GM21515 (cell line): Measurements from ENCODE around the gene TMEM242.
A peak's percentile ranks its signal among the peaks of the same experiment; 100 is the strongest.

Experiments used
- ATAC-seq: cut with Tn5 transposase; IDR thresholded peaks from one replicate; pipeline ENCODE4 v1.9.1; 2021; ENCODE audit not compliant: unreplicated experiment

The TMEM242 gene

DNA sequence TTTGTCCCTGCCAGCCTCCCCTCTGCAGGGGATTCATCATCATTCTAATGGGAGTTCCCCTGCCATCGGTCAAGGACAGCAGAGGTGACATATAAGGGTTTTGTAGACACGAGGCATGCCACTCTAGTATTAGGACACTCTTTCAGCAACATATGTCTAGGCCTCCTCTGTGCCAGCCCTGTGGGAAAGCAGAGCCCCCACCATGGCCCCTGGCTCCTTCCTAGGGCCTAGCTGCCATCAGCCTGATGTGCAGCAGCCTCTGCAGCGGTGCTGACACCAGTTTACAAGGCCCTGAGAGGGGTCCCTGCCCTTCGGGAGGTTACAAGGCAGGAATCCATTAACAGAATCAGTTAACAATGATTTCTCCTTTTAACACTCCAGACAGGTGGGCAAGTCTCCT is 32.5 kb downstream of the TMEM242 start:
- ATAC-seq: no peak

DNA sequence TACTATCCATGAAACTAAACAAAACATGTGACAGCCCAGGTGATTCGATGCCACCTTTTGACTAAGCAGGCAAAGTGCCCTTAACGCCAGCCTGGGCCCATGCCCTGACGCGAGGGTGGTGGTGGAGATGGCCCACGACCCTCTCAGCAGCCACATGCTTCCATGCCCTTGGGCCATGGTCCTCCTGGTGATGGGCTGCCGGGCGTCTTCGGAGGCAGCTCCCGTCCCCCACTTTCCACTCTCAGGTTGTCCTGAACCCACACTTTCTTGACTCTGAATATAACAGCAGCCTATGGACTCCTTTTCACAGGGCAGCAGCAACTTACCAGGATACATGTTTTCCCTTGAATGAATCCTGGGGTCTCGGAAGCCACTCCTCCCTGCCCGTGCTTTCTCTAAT is 33.6 kb downstream of the TMEM242 start:
- ATAC-seq: no peak

DNA sequence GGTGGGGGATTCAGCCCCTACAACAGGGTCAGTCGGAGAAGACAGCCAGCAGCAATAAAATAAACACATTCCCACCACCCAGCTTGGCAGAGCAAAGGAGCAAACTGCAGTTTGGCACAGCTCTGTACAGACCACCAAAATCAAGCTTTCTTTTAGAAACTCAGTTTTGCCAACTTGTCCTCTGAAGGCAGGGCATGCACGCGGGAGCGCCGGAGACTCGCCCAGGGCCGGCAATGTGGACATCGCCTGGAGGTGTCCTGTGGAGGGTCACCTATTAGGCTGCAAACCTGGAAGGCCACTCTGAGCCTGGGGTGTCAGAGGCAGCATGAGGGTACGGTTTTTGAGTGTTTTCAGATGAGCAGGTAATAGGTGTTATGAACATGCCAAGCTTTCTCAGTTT is 34.7 kb downstream of the TMEM242 start:
- no peak for ATAC-seq

DNA sequence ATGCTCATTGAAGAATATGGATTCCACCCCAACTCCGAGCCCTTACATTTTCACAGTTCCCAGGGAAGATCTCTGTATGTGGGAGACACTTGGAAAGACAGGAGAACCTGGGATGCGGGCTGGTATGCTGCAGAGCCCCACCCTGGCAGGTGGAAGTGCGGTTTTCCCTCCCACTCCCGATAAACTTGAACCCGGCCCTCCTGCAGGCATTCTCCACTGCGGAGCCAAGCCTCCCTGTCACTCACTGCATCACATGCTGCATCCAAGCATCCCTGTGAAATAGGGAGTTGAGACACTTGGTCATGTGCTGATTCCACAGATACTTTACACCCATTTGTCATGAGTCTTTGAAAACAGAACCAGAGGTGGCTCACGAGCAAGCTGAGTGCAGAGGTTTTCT is 35.4 kb downstream of the TMEM242 start:
- no peak for ATAC-seq

DNA sequence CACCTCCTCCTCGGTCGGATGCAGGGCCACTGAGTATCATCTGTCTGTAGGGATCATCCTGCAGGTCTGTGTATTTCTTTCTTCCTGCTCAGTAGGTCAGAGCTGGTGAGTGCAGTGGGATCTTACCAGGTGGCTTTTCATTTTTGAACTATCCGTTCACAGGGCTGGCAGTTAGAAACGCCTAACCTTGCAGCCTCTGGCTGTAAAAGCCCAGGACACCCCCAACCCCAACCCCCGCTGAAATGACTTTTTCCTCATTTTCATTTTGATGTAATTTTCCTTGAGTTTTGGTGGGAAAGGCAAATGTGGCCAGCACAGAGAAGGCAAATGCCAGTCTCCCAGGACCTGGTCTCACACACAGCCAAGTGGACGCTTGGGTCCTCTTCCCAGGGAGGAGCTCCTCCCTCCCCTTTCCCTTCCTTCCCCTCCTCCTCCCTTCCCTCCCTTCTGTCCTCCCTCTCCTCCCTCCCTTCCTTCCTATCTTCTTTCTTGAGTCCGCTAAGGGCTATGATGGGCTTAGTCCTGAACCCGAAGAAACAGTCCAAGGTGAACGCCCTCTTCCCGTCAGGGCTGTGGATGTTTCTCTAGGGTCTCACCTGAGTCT is 36.0 kb downstream of the TMEM242 start:
- ATAC-seq: no peak

DNA sequence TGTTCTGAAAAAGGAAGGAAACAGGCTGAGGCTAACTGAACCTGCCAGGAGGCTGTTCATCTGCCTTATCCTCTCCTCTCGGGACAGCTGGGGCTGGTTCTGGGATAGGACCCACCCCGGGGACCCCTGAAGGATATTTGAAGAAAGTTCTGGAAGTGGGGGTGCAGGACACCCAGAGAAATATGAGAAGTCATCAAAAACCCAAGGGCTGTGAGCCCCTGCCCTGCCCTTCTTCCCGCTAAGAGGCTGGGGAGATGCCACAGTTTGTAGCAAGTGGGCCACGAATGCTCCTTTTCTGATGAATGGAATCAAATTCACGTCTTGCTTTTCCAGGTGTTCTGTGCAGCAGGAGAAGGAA is 37.9 kb downstream of the TMEM242 start:
- no peak for ATAC-seq

DNA sequence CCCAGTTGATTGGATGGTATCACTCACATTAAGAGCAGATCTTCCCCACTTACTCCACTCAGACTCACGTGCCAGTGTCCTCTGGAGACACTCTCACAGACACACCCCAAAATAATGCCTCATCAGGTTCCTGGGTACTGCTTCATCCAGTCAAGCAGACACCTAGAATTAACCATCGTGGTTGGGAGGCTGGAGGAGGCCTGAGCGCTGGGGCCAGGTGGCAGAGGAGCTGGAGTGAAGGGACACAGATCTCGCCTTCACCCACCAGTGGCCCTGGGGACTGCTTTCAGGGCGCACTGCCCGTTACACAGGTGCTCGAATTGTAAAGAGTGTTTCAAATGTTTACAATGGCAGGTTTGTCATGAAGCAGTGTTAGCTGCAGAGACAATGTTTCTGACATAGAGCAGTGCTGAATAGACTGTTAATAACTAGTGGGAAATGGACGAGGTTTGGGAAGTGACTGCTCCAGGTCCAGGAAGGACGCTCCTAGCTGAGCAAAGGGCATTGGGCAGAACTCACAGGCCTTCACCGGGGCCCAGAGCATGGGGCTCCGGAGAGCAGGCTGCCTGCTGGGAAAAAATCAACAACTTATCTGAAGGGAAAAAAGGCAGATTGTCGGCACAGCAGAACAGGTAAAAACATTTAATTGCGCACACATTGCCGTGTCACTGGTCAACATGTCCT is 38.4 kb downstream of the TMEM242 start:
- no peak for ATAC-seq

DNA sequence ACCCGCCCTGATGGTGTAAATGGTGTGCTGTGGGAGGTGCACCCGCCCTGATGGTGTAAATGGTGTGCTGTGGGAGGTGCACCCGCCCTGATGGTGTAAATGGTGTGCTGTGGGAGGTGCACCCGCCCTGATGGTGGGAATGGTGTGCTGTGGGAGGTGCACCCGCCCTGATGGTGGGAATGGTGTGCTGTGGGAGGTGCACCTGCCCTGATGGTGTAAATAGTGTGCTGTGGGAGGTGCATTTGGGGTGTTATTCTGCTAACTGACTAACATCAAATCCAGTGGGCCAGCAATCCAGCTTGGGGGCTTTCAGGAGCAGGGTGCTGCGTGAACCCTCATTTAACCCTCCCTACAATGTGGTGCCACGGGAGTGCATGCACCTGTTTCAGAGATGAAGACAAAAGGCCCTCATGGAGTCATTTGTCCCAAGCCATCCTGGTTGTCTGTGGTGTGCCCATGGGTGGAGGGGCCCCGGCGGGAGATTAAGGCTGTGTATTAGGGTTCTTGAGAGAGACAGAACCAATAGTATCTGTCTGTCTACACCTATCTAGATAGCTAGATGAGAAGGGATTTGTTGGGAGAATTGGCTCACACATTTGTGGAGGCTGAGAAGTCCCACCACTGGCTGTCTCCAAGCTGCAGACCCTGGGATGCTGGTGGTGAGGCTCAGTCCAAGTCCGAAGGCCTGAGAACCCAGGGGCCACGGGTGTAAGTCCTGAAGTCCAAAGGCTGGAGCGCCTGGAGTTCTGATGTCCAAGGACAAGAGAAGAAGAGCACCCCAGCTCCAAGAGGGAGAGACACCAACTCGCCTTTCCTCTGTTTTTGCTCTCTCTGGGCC is 39.2 kb downstream of the TMEM242 start:
- ATAC-seq: no peak

DNA sequence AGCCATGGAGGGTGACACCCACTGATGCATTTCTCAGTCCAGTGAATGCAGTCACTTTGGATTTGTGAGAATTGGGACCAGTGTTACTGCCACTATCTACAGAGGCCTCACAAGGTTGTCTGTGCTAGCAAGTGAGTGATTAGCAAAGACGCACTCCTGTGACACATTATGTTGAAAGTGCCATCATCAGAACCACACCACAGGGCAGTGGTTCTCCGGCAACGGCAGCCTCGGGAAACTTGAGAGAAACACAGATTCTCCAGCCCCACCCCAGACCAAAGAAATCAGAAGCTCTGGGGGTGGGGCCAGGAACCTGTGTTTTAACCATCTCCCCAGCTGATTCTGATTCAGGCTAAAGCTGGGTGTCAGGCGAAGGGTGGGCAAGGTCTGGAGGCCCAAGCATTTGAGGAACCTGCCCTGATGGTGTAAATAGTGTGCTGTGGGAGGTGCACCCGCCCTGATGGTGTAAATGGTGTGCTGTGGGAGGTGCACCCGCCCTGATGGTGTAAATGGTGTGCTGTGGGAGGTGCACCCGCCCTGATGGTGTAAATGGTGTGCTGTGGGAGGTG is 39.9 kb downstream of the TMEM242 start:
- no peak for ATAC-seq

DNA sequence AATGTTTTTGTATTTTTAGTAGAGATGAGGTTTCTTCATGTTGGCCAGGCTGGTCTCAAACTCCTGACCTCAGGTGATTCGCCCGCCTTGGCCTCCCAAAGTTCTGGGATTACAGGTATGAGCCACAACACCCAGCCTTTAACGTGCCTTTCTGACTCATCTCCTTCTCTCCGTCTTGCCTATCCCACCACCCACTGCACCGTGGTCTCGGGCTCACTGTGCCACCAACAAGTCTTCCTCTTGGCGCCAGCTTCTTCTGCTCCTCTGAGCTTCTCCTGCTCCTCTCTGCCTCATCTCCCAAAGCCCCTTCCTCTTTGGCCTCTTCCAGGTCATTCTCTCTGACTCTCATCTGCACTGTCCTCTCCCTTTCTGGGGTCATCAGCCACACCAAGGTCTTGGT is 41.0 kb downstream of the TMEM242 start:
- no peak for ATAC-seq

DNA sequence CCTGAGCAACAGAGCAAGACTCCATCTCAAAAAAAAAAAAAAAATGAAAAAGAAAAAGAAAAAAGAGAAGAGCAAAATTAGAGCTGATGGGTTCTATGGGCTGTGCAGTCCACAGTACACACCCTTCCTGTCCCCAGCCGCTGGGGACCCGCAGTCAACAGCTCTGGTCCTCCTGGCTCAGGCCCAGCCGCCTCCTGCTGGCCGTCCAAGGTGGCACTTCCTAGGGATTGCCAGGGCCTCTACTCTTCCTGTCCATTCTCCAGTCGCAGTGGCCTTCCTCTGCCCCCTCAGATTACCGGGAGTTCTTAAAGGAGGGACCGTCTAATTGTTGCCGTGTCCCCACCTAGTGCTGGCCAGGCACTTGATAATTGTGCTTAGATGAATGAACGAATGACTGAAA is 41.7 kb downstream of the TMEM242 start:
- ATAC-seq: no peak

DNA sequence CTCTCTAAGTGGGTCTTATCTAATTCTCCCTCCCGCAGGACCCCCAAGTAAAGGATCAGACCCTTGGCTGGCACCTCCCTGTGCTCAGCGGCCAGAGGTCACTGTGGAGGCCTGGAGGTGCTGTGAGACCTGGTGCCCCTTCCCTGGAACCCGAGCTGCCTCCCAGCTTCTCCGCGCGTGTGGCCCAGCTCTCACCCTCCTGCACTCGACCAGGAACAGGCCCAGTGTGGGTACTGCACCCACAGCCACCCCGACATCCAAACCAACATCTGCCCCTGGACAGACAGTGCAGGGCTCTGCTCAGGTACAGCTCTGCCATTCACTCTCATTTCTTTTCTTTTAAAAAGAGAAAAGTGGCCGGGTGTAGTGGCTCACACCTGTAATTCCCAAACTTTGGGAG is 42.4 kb downstream of the TMEM242 start:
- no peak for ATAC-seq

DNA sequence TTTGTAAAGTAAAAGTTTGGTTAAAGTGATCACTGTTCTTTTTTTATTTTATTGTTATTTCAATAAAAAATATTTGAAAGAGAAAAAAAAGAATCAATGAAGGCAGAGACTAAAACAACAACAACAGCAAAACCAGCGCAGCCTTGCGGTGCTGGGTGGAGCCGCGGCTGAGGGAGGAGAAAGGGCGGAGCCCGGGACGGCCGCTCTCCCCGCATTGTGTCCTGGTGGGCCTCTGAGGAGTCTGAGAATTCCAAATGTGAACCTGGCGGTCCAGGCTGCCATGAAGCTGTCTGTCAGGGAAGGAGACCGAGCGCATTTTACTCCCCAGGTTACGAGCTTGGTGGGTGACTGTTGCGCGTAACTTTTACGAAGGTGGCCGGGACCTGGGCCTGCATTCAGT is 43.2 kb downstream of the TMEM242 start:
- ATAC-seq: no peak

DNA sequence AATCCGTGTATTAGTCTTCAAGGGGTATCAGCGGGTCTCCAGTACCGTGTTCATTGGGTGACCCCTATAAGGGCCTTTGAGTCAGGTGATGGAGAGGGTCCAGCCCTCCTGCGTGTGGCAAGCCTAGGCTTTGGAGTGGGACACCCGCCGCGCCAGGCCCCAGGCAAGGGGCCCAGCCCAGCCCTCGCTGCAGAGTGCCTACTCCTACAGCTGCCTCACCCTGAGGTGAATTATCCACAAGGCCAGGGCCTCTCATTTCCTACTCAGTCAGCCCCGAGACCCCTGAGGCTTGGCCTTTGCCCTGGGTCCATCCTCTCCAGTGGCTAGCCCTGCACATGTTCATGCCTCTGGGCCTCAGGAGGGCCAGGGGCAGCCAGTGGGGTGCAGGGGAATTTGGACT is 45.1 kb downstream of the TMEM242 start:
- ATAC-seq: no peak

DNA sequence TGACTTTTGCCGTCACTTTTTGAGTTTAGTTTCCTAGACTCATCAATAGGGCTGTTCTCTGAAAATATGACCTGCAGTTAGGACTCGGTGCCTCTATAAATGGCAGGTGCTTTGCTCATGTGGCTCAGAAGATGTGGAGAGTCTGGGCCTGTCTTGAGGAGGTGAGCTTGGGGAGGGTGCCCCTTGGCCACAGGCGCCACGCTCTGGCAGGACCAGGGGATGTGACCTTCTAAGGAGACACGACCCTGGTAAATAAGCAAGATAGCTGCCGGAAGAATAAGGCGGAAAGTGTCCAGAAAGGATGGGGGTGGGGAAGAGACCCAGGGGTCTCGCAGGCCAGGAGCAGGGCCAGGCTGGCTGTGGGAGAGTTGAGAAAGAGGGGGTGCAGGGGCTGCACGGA is 46.6 kb downstream of the TMEM242 start:
- ATAC-seq: no peak

DNA sequence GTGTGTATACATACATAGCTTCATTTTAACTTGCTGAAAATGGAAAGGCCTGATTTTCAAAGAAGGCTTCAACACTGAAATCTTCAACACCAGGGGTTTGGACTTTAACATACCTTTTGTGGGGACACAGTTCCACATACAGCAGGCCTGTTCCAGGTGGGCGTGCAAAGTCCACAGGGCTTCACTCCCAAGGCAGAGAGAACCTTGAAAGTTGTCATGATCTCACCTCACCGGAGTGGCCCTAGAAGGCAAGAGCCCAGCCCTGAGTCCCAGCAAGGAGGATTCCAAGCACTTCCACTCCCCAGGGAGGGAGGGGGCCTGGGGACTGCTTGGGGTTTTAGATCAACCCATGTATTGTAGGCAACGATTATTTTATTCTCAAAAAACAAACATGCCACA is 47.2 kb downstream of the TMEM242 start:
- no peak for ATAC-seq

DNA sequence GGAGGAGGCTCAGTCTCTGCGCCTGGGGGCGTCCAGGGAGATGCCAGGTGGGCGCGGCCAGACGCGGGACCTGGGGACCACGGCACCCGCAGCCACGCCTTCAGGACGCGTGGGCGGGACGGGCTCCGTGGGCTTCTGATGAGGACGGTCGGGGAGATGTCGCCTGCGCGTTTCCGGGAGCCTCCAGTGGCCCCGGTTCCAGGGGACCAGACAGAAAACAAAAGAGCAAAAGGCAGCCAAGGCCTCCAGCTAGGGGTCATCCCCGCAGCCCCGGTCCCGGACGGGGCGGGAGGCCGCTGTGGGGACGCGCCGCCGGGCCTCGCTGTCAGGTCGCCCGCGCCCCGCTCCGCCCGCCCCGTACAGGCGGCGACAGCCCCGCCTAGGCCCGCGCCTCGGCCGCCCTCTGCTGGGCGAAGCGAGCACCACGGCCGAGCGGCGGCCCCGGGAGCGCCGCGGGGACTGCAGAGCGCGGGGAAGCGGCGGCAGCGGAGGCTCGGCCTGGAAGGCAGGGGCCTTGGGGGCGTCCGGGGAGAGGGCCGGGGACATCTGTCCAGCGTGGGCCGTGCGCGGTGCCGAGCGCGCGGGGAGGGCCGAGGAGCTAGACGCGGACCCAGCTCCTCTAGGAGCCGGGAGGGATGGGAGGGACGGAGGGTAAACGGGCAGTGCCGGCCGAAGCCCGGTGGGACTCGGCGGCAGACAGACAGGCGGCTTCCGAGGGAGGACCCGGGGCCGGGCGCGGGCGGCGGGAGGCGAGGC is 48.7 kb downstream of the TMEM242 start:
- peak; percentile 93 for ATAC-seq

DNA sequence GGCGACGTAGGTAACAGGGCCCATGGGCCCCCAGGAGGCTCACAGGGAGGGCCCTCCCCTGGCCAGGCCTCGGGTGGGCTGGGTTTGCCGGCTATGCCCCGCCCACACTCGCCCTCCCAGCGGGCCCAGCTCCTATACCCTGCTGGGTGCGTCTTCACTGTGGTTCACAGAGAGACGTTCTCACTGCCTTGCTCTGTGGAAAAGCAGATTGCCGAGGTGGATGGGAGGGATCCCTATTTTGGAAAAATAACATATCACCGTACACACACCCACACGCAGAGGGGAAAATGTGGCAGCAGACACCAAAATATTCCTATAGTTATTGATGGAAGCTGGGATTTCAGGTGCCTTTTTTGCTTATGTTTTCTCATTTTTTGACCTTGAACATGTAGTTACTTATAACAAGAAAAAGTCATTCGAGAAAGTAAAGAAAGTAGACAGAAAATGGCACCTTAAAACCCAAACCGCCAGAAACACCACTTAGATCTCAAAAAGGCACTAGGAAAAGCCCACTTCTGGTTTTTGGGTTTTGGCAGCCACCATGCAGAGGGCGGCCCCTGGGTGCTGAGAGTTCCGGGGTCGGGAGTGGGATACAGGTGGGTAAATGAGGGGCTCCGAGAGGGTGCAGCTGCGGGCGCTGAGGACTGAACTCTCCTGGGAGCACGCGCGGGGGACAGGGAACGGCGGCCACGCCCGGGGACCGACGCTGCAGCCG is 49.4 kb downstream of the TMEM242 start:
- ATAC-seq: peak; percentile 38

DNA sequence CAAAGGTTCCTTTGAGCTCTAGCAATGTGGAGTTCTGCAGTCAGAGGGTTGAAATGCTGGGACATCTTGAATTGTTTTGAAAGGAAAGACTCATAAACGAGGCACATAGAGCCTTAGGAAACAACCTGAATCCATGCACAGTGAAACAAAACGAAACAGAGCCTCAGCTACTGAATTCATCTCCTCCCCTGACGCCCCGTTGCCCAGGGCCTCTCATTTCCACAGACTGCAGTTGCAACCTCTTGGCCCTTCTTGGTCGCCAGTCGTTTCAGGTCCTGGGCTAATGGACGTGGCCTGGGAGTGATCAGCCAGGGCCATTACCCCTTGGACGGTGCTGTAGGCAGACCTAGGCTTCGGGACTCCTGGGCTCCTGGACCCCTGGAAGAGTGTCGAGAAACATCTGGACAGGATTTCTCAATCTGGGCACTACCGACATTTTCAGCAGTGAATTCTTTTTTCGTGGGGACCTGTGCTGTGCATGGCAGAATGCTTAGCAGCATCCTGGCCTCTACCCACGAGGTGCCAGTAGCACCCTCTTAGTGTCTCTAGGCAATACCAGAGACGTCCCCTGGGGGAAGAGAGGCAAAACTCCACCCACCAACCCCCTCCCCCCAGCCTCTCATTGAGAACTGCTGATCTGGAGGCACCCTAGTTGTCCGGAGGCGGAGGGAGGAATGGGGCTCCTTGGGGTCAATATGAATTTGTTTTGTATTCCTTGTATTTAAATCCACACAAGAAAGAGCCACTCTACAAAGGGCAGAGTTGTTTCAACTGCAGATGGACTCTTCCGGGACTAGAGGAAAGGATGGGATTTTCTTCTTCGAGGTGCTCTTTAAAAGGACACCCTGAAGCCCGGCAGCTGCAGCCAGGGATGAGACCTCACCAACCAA is 50.2 kb downstream of the TMEM242 start:
- ATAC-seq: no peak

DNA sequence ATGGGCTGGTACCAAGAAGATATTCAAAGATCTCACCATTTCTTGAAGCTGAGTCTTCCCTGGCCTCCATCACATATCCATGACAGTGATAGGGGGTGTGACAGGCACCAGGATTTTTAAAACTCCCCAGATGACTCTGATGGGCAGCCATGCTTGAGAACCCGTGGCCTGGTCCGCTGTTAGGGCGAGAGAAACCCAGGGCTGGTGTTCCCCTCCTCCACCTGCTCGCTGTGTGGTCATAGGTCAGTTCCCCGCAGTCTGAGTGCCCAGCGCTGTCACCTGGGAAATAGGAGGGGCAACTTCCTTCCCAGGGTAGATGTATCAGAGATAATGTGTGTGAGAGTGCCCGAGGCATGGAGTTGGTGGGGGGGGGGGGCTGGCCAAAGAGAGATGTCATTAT is 50.9 kb downstream of the TMEM242 start:
- no peak for ATAC-seq
